ENCODE data around the gene OR10A6.

GRCh38 chr11:7903940-7904339 lies 27.1 kb downstream of the OR10A6 start:
- TF ChIP-seq CTCF (IDR thresholded peaks at IDR 0.05) (no peak), POLR2A (IDR thresholded peaks at IDR 0.05) (no peak)

Measured in right lobe of liver (tissue), 4 donors.